Breast epithelium (tissue), 4 donors: ENCODE measurements around the gene VSIR. TPM values are rescaled to one million over a fixed set of nuclear protein-coding genes. Genes with fewer than 3 reads are reported as not detected.

Experiments
- DNase-seq, 2 donors: peaks; one replicate each; pipeline ENCODE4 v3.0.0-alpha.2; 2019; ENCODE audit warnings: low spot score in 2 of 2
- H3K27ac ChIP-seq, 2 donors: fragments of 200-600 bp; sonication (generic) in 1 of 2; one replicate each; pipeline ENCODE4 v1.5.1; 2016 to 2019; ENCODE audit warnings: mild to moderate bottlenecking in 1 of 2
- H3K27me3 ChIP-seq, 2 donors: fragments of 200-600 bp; sonication (generic) in 1 of 2; one replicate each; pipeline versions ENCODE4 v1.5.1 to v1.6.0; 2017 to 2019; ENCODE audit warnings: control low read depth in 1 of 2, mild to moderate bottlenecking in 1 of 2
- H3K36me3 ChIP-seq: fragments of 200-600 bp; one replicate; pipeline ENCODE4 v1.5.1; 2019
- H3K4me1 ChIP-seq, 2 donors: fragments of 200-600 bp; sonication (generic); one replicate each; pipeline ENCODE4 v1.5.1; 2016 to 2019; ENCODE audit warnings: control low read depth in 1 of 2
- H3K4me3 ChIP-seq, 3 donors: fragments of 200-600 bp; sonication (generic); 1 replicate in 2 of 3; 2 replicates in 1 of 3; pipeline ENCODE4 v1.5.1; 2016 to 2019; ENCODE audit warnings: mild to moderate bottlenecking in 3 of 3, moderate library complexity in 2 of 3
- H3K9me3 ChIP-seq, 2 donors: fragments of 200-600 bp; sonication (generic) in 1 of 2; one replicate each; pipeline ENCODE4 v1.5.1; 2016 to 2019; ENCODE audit warnings: control low read depth in 1 of 2
- CTCF ChIP-seq, 3 donors: fragments of 450-650 bp; IDR thresholded peaks; one replicate each; pipeline ENCODE4 v1.5.1; 2016 to 2017; ENCODE audit warnings: antibody characterized with exemption in 3 of 3, mild to moderate bottlenecking in 3 of 3, moderate library complexity in 3 of 3
- POLR2A ChIP-seq: fragments of 450-650 bp; IDR thresholded peaks from one replicate; pipeline ENCODE4 v1.6.1; 2016; ENCODE audit warnings: antibody characterized with exemption, mild to moderate bottlenecking, moderate library complexity
- POLR2AphosphoS5 ChIP-seq, 3 donors: sonication (generic); formaldehyde crosslinking; IDR thresholded peaks; one replicate each; pipeline ENCODE4 v1.6.1; 2017; ENCODE audit warnings: antibody characterized with exemption in 3 of 3
- intact Hi-C: fragments of 100-400 bp; cut with DNase I; formaldehyde crosslinking; loops from one replicate; pipeline ENCODE4 v1.15.1; 2023; ENCODE audit warnings: low total_unique reads
- total RNA-seq, 3 donors: library from RNA; depleted of rRNA; stranded (reverse); fragments of >200 nt; gene quantifications; one replicate each; pipeline ENCODE4 v1.1.0, GENCODE V29; 2016

VSIR gene
- total RNA-seq, 3 donors from 2014 or later = 33.4 to 58.7 (median 34.7) TPM

DNA sequence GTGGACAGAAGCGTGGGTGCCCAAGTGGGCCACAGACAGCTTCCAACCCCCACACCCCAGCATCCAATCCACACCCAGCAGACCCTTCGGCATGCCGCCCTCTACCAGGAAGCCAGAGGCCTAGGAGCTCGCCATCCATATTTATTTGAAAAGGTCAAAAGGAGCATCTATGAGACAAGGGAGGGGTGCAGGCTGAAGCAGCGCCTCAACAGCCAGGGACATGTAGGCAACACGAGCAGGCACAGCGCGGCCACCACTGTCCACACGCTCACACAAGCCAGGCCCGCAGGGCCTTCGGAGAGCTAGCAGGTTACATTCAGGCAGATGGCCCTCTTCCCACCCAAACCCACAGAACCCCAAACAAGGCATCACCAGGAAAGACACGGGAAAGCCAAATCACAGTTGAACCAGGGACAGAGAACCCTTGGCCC is 43.1 kb upstream of the VSIR start:
- no peak for DNase-seq
- TF ChIP-seq CTCF (IDR thresholded peaks at IDR 0.05) = no peak
- no peak for TF ChIP-seq POLR2A
- TF ChIP-seq POLR2AphosphoS5 (IDR thresholded peaks at IDR 0.05) = no peak
- no peaks in the 10 kb centered on the region for H3K4me1 ChIP-seq
- no peak overlapping the region for H3K27ac ChIP-seq
- no peak overlapping the region for H3K4me3 ChIP-seq
- H3K9me3 ChIP-seq = no peaks in the 10 kb centered on the region
- intact Hi-C loops = loop anchor here (10.0 kb wide), 1 partner anchor 442 kb away; no protein-coding TSS in a partner anchor
- peaks cover 9% of the 10 kb centered on the region for H3K36me3 ChIP-seq
- no peaks in the 10 kb centered on the region for H3K27me3 ChIP-seq

GRCh38 chr10:71815515-71816130 is 42.3 kb upstream of the VSIR start:
- intact Hi-C loops = loop anchor here (10.0 kb wide), 1 partner anchor 441 kb away; no protein-coding TSS in a partner anchor
- TF ChIP-seq POLR2A = no peak
- no peak for TF ChIP-seq CTCF (IDR thresholded peaks at IDR 0.05)
- TF ChIP-seq POLR2AphosphoS5 (IDR thresholded peaks at IDR 0.05) = no peak
- H3K4me1 ChIP-seq = no peaks in the 10 kb centered on the region
- H3K36me3 ChIP-seq = peaks cover 9% of the 10 kb centered on the region
- no peaks in the 10 kb centered on the region for H3K27me3 ChIP-seq
- no peak overlapping the region for H3K27ac ChIP-seq
- H3K4me3 ChIP-seq = no peak overlapping the region
- no peak for DNase-seq
- H3K9me3 ChIP-seq = no peaks in the 10 kb centered on the region

DNA sequence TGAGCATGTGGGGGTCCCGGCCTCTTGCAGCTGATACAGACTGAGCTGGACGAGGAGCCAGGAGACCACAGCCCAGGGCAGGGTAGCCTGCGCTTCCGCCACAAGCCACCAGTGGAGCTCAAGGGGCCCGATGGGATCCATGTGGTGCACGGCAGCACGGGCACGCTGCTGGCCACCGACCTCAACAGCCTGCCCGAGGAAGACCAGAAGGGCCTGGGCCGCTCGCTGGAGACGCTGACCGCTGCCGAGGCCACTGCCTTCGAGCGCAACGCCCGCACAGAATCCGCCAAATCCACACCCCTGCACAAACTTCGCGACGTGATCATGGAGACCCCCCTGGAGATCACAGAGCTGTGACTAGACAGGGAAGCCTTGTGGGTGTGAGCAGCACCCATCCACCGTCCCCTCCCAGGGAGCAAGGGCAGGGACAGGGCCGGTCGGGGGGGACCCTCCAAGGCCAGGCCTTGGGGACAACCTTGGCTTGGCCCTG is 41.6 kb upstream of the VSIR start:
- intact Hi-C loops = loop anchor here (10.0 kb wide), 1 partner anchor 440 kb away; no protein-coding TSS in a partner anchor
- Histone ChIP-seq H3K27ac (no peak overlapping the region), H3K27me3 (no peaks in the 10 kb centered on the region), H3K36me3 (peaks cover 9% of the 10 kb centered on the region), H3K4me3 (no peak overlapping the region), H3K4me1 (no peaks in the 10 kb centered on the region), H3K9me3 (no peaks in the 10 kb centered on the region)
- DNase-seq = no peak
- no peak for TF ChIP-seq POLR2A
- TF ChIP-seq CTCF (IDR thresholded peaks at IDR 0.05) = no peak
- TF ChIP-seq POLR2AphosphoS5 (IDR thresholded peaks at IDR 0.05) = no peak

- Histone ChIP-seq H3K36me3 (no peaks in the 10 kb centered on the region), H3K27ac (no peak overlapping the region), H3K27me3 (no peaks in the 10 kb centered on the region), H3K4me3 (no peak overlapping the region), H3K9me3 (no peaks in the 10 kb centered on the region), H3K4me1 (no peaks in the 10 kb centered on the region)
- no peak for DNase-seq
- intact Hi-C loops = loop anchor here (10.0 kb wide), 1 partner anchor 438 kb away; no protein-coding TSS in a partner anchor
- no peak for TF ChIP-seq POLR2AphosphoS5 (IDR thresholded peaks at IDR 0.05)
- no peak for TF ChIP-seq CTCF (IDR thresholded peaks at IDR 0.05)
- no peak for TF ChIP-seq POLR2A
These were observed 39.7 kb upstream of the VSIR start for GRCh38 chr10:71812913-71813590.
